ENCODE results near the gene VOPP1.

The VOPP1 gene

DNA sequence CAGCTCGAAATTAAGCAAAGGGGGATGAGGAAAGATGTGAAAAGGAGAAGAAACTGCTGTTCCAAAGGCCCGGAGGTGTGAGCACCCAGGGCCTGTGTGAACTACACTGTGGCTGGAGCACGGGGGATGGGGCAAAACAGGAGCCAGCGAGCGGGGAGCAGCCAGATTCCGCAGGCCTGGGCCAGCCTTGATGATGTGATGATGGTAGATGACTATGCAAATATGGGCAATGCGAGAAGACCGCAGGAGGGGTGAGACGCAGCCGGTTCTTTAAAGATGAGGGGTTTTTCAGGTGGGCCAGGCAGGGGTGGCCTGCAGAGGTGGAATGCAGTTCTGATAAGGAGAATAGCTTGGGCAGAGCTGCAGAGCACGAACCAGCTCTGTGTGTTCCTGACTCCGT lies 145.6 kb downstream of the VOPP1 start:
- TF ChIP-seq, protein P1, sequence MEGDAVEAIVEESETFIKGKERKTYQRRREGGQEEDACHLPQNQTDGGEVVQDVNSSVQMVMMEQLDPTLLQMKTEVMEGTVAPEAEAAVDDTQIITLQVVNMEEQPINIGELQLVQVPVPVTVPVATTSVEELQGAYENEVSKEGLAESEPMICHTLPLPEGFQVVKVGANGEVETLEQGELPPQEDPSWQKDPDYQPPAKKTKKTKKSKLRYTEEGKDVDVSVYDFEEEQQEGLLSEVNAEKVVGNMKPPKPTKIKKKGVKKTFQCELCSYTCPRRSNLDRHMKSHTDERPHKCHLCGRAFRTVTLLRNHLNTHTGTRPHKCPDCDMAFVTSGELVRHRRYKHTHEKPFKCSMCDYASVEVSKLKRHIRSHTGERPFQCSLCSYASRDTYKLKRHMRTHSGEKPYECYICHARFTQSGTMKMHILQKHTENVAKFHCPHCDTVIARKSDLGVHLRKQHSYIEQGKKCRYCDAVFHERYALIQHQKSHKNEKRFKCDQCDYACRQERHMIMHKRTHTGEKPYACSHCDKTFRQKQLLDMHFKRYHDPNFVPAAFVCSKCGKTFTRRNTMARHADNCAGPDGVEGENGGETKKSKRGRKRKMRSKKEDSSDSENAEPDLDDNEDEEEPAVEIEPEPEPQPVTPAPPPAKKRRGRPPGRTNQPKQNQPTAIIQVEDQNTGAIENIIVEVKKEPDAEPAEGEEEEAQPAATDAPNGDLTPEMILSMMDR (IDR thresholded peaks at IDR 0.05; ENCODE audit: borderline replicate concordance, insufficient read depth, low read depth, low read length), result no peak
- no peak overlapping the region for H3K4me3 ChIP-seq (ENCODE audit: low read depth, low read length)

DNA sequence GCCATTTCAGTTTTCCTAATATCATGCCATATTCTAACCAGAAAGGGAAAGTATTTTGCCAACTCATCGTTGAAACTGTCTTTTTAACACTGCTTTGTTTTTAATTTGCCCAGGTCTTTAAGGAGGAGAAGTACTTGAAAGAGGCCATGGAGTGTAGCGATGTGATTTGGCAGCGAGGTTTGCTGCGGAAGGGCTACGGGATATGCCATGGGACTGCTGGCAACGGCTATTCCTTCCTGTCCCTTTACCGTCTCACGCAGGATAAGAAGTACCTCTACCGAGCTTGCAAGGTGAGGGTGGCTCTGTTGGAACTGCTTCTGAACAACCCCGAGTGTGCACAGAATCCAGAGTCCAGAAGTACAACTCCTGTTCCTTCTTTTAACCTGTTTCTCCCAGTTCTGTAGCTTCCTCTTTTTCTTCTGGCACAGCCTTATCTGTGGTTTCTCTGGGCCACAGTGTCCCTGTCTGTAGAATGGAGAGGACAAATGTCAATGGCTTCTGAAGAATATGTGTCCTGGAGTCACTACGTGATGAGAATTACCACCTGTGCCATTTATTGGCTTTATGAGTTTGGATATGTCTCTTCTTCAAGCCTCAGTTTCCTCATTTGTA lies 147.1 kb downstream of the VOPP1 start:
- no peak overlapping the region for H3K4me3 ChIP-seq (ENCODE audit: low read depth, low read length)
- TF ChIP-seq, protein P1 (IDR thresholded peaks at IDR 0.05; ENCODE audit: borderline replicate concordance, insufficient read depth, low read depth, low read length), result no peak

DNA sequence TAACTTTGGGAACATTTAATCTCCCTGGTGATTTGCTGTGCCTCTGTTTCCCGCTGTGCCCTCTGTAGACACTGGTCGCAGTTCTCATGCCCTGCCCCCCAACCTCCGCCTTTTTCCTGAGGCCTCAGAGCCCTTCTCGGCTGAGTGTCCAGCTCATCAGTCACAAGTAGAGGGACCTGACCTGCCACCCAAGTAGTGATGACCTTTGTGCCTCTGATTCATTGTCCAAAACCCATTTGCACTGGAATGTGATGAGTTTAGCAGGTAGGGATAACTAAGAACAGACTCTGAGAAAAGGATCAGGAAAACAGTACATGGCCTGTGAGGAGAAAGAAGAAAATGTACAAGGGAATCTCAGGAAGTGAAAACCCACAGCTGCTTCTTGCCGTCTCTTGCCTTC lies 148.4 kb downstream of the VOPP1 start:
- TF ChIP-seq, protein P1 (IDR thresholded peaks at IDR 0.05; ENCODE audit: borderline replicate concordance, insufficient read depth, low read depth, low read length), result no peak
- H3K4me3 ChIP-seq (ENCODE audit: low read depth, low read length), result no peak overlapping the region

DNA sequence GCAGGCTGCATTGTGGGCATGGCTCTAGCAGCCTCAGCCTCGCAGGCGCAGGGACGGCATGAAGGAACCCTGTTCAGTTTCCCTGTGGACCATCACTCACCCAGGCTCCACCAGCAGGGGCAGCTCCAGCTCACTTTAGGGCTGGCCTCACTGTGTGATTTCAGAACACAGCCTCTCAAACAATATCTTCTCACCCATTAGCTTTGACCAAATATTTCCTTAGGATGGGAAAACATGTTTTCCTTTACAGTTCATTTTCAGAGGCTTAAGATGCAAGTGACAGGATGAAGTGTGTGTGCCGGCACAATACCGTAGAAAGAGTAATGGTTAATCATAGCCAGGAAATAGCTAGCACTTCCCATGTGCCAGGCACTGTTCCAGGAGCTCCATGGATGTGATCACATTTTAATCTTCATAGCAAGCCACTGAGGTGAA lies 149.0 kb downstream of the VOPP1 start:
- H3K4me3 ChIP-seq (ENCODE audit: low read depth, low read length), result no peak overlapping the region
- TF ChIP-seq, protein P1 (IDR thresholded peaks at IDR 0.05; ENCODE audit: borderline replicate concordance, insufficient read depth, low read depth, low read length), result no peak
